A673 (cell line): ENCODE data around the gene TIAL1.

ENCODE experiments used
- EZH2 ChIP-seq: fragments of 200-600 bp; sonication (generic); IDR thresholded peaks from 2 replicates; pipeline ENCODE4 v1.6.1; 2017; ENCODE audit warnings: borderline replicate concordance, low read depth, mild to moderate bottlenecking, mixed read lengths, antibody characterized with exemption, low read length; ENCODE audit not compliant: poor library complexity, severe bottlenecking
- TF ChIP-seq, protein P1 (sequence below): fragments of 300-800, 200-600 bp; sonication (generic); conservative IDR thresholded peaks from 2 replicates; pipeline ENCODE4 v1.5.1; 2017; ENCODE audit warnings: low read depth, mild to moderate bottlenecking, antibody characterized with exemption, low read length, moderate library complexity, mixed read lengths

DNA sequence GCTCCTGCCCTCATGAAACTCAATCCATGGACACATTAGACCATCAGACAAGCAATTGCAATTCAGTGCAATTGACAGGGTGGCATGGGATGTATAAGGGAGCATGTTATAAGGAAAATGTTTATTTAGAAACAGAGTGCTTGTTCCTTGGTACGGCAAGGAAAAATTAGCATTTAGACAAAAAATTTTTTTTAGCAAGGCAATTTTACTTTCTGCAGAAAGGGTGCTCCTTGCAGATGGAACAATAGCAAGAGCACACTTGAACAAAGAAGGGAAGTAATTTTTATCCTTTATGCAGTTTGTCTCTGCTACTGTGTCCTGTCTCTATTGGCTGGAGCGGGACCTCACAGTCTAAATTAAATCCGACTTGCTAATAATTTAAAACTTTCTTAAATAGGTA lies 48.2 kb upstream of the TIAL1 start:
- TF ChIP-seq EZH2 = no peak
- TF ChIP-seq, protein P1, sequence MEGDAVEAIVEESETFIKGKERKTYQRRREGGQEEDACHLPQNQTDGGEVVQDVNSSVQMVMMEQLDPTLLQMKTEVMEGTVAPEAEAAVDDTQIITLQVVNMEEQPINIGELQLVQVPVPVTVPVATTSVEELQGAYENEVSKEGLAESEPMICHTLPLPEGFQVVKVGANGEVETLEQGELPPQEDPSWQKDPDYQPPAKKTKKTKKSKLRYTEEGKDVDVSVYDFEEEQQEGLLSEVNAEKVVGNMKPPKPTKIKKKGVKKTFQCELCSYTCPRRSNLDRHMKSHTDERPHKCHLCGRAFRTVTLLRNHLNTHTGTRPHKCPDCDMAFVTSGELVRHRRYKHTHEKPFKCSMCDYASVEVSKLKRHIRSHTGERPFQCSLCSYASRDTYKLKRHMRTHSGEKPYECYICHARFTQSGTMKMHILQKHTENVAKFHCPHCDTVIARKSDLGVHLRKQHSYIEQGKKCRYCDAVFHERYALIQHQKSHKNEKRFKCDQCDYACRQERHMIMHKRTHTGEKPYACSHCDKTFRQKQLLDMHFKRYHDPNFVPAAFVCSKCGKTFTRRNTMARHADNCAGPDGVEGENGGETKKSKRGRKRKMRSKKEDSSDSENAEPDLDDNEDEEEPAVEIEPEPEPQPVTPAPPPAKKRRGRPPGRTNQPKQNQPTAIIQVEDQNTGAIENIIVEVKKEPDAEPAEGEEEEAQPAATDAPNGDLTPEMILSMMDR = no peak
